ENCODE data around the gene OSM. TPM values are rescaled to one million over a fixed set of nuclear protein-coding genes. Genes with fewer than 3 reads are reported as not detected.

OSM gene
- polyA plus RNA-seq, 2 of the 4 experiments (the other 2 are of a cell fraction), result not detected

GRCh38 chr22:30279932-30280331 lies 13.3 kb upstream of the OSM start:
- Histone ChIP-seq H3K27ac (no peak overlapping the region), H3K9me3 (no peaks in the 10 kb centered on the region), H3K4me2 (no peak overlapping the region), H3K4me1 (peaks cover 11% of the 10 kb centered on the region; the same call in 1 of the 3 replicates), H3K4me3 (no peak overlapping the region)
- 90% methylated on average over 5 of the region's 5 CpGs for WGBS (ENCODE audit: missing lambda C conversion rate)
- no peak for TF ChIP-seq CBX2 (IDR thresholded peaks at IDR 0.05; ENCODE audit: borderline replicate concordance, low read depth)
- TF ChIP-seq E2F6 (IDR thresholded peaks at IDR 0.05; ENCODE audit: borderline replicate concordance, low read depth), result no peak
- TF ChIP-seq ZFP36 (IDR thresholded peaks at IDR 0.05; ENCODE audit: borderline replicate concordance, partially characterized antibody), result no peak
- no peak for TF ChIP-seq HDAC2 (IDR thresholded peaks at IDR 0.05)
- no peak for TF ChIP-seq MAFK (IDR thresholded peaks at IDR 0.05; ENCODE audit: partially characterized antibody)
- no peak for TF ChIP-seq HES2 (IDR thresholded peaks at IDR 0.05)
- TF ChIP-seq CEBPB (IDR thresholded peaks at IDR 0.05), result no peak
- ATAC-seq, result no peak
- FAIRE-seq, result no peak
- ChIA-PET POLR2A (no interaction called here), CTCF (interaction anchor here (0.7 to 5.5 kb wide), 8 partner anchors 8 to 192 kb away, joined by 3 to 34 read pairs (median 3); no protein-coding TSS in a partner anchor)
- no peak for DNase-seq (ENCODE audit: low read depth in 1 of 2, low spot score in 1 of 2)

GRCh38 chr22:30279046-30279788 lies 12.6 kb upstream of the OSM start:
- no peak for FAIRE-seq
- POLR2A ChIA-PET, result no interaction called here
- Histone ChIP-seq H3K4me1 (peaks cover 8% of the 10 kb centered on the region; the same call in 1 of the 3 replicates), H3K4me3 (no peak overlapping the region), H3K9me3 (no peaks in the 10 kb centered on the region), H3K27ac (no peak overlapping the region), H3K4me2 (no peak overlapping the region)
- no peak for ATAC-seq
- no peak for DNase-seq (ENCODE audit: low read depth in 1 of 2, low spot score in 1 of 2)
- CTCF ChIA-PET, result interaction anchor here (1.3 to 5.5 kb wide), 5 partner anchors 9 to 191 kb away, joined by 3 to 34 read pairs (median 3); no protein-coding TSS in a partner anchor
- 85% methylated on average over 6 of the region's 16 CpGs for WGBS (ENCODE audit: missing lambda C conversion rate)
- no peak for TF ChIP-seq MYC (IDR thresholded peaks at IDR 0.05; ENCODE audit: borderline replicate concordance, low read length)
- TF ChIP-seq ATOH8 (CRISPR knock-in tag; IDR thresholded peaks at IDR 0.05; ENCODE audit: low read depth), result no peak
- no peak for TF ChIP-seq RARB (CRISPR knock-in tag; IDR thresholded peaks at IDR 0.05)
- TF ChIP-seq, protein P1, sequence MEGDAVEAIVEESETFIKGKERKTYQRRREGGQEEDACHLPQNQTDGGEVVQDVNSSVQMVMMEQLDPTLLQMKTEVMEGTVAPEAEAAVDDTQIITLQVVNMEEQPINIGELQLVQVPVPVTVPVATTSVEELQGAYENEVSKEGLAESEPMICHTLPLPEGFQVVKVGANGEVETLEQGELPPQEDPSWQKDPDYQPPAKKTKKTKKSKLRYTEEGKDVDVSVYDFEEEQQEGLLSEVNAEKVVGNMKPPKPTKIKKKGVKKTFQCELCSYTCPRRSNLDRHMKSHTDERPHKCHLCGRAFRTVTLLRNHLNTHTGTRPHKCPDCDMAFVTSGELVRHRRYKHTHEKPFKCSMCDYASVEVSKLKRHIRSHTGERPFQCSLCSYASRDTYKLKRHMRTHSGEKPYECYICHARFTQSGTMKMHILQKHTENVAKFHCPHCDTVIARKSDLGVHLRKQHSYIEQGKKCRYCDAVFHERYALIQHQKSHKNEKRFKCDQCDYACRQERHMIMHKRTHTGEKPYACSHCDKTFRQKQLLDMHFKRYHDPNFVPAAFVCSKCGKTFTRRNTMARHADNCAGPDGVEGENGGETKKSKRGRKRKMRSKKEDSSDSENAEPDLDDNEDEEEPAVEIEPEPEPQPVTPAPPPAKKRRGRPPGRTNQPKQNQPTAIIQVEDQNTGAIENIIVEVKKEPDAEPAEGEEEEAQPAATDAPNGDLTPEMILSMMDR (IDR thresholded peaks at IDR 0.05), result no peak
- TF ChIP-seq CEBPB (IDR thresholded peaks at IDR 0.05), result no peak
- no peak for TF ChIP-seq HDAC2 (IDR thresholded peaks at IDR 0.05)
- no peak for TF ChIP-seq ZFP36 (IDR thresholded peaks at IDR 0.05; ENCODE audit: borderline replicate concordance, partially characterized antibody)
- no peak for TF ChIP-seq SREBF2 (IDR thresholded peaks at IDR 0.05)
- TF ChIP-seq POLR2AphosphoS2 (conservative IDR thresholded peaks at IDR 0.05; ENCODE audit: low read length), result no peak
- no peak for TF ChIP-seq RNF2 (IDR thresholded peaks at IDR 0.05; ENCODE audit: borderline replicate concordance, low read depth)
- no peak for TF ChIP-seq MAZ (IDR thresholded peaks at IDR 0.05; ENCODE audit: borderline replicate concordance, low read depth, low read length)
- TF ChIP-seq RFX5 (IDR thresholded peaks at IDR 0.05), result no peak

DNA sequence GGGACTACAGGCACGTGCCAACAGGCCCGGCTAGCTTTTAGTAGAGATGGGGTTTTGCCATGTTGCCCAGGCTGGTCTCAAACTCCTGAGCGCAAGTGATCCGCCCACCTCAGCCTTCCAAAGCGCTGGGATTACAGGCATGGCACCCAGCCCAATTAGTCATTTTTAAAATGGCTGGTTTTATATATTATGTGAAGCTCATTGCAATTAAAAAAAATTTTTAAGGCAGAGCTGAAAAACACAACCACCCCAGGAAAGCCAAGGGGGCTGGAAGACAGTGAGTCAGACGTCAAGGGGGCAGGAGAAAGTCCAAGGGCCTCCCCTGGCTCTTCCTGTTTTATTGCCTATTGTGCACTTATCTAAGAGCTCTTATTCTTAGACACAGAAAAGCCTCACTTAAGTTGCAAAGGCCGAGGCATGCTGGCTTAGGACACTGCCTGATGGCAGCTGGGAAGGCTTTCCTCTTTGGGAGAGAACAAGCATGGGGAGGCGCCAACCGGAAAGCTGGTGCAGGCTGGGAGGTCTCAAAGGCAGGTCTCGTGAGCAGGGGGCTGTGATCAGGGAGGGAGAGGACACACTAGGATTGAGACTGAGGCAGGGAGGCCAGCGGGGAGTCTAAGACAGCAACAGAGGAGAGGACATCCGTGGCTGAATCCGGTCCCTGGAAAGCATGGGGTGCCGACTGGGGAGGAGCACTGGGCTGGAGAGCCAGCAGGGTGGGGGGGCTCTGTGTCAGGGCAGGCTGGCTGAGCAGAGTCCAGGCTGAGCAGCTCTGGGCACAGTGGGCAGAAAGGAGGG lies 11.1 kb upstream of the OSM start:
- DNase-seq (ENCODE audit: low read depth in 1 of 2, low spot score in 1 of 2) (no peak), FAIRE-seq (no peak), ATAC-seq (no peak)
- no peak for TF ChIP-seq RFX5 (IDR thresholded peaks at IDR 0.05)
- TF ChIP-seq JUN (IDR thresholded peaks at IDR 0.05), result no peak
- peak; percentile 14 for TF ChIP-seq MAFK (IDR thresholded peaks at IDR 0.05; ENCODE audit: partially characterized antibody)
- Histone ChIP-seq H3K27ac (peak overlapping the region in 1 of 2 experiments; percentile 70; a peak in 3 of 6 replicates), H3K4me2 (no peak overlapping the region), H3K9me3 (no peaks in the 10 kb centered on the region), H3K4me3 (no peak overlapping the region), H3K4me1 (peaks cover 8% of the 10 kb centered on the region; the same call in 1 of the 3 replicates)
- ChIA-PET POLR2A (no interaction called here), CTCF (interaction anchor here (0.6 to 3.6 kb wide), 6 partner anchors 8 to 170 kb away, joined by 3 to 22 read pairs (median 6); no protein-coding TSS in a partner anchor)
- 79% methylated on average over 13 of the region's 14 CpGs for WGBS (ENCODE audit: missing lambda C conversion rate)

All from A549 (cell line).